OCI-LY3 (cell line): ENCODE results near the gene ZNF286A.
"Not testable (repeated sequence)": the region's sequence is repeated elsewhere in the genome, so short reads cannot be mapped to it uniquely, and the experiment has no call there.

Source experiments
- EZH2phosphoT487 ChIP-seq: fragments of 200-600 bp; shearing (Covaris generic); IDR thresholded peaks from 2 replicates; pipeline ENCODE4 v1.6.1; 2018; ENCODE audit warnings: antibody characterized with exemption, mixed run types, low read depth
- TF ChIP-seq, protein P1 (sequence below): fragments of 200-600, 300-600 bp; sonication (generic); IDR thresholded peaks from 2 replicates; pipeline ENCODE4 v1.5.1; 2014; ENCODE audit warnings: antibody characterized with exemption, low read length, low read depth

DNA sequence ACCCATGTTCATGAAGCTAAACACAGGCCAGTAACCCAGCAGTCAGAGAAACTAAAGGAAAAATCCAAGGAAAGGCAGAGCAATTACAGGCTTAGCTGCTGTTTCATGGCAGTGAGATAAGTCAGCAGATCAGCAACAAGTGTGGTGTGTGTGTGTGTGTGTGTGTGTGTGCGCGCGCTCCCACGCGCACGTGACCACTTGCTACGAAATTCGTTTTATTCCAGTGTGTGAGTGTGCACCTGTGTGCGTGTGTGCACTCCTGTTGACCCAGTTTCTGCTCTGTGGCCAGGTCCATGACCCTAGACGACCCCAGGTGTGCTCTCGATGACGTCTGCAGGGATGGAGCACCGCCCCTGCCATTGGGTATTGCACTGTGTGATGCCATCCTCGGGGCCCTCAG, 31.0 kb downstream of the ZNF286A start:
- TF ChIP-seq, protein P1, sequence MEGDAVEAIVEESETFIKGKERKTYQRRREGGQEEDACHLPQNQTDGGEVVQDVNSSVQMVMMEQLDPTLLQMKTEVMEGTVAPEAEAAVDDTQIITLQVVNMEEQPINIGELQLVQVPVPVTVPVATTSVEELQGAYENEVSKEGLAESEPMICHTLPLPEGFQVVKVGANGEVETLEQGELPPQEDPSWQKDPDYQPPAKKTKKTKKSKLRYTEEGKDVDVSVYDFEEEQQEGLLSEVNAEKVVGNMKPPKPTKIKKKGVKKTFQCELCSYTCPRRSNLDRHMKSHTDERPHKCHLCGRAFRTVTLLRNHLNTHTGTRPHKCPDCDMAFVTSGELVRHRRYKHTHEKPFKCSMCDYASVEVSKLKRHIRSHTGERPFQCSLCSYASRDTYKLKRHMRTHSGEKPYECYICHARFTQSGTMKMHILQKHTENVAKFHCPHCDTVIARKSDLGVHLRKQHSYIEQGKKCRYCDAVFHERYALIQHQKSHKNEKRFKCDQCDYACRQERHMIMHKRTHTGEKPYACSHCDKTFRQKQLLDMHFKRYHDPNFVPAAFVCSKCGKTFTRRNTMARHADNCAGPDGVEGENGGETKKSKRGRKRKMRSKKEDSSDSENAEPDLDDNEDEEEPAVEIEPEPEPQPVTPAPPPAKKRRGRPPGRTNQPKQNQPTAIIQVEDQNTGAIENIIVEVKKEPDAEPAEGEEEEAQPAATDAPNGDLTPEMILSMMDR, result not testable (repeated sequence)
- TF ChIP-seq EZH2phosphoT487, result not testable (repeated sequence)
